ENCODE results near the gene COL18A1.

The COL18A1 gene

DNA sequence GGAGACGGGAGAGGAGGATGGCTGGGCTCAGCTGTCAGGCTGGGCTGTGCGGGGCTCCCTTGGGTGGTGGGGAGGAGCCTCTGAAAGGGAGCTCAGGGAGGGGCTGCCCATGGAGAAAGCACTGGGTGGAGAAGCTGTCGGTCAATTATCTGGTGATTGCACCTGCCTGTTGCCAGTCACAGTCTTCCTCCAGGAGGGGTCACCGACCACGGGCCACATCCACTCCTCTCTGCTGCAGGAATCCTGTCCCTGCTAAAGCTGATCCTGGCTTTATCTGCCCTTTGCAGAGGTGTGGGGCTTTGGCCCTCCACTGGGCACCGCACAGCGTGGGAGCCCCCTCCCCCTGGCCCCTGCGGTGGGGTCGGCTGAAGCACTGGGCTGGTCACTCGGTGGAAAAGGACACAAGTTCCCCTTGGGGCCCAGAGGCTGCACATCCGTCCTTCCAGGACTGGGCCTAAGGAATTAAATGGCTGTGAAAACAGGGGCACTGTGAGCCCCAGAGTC is 21.8 kb upstream of the COL18A1 start:
- no peak for DNase-seq (ENCODE audit: low spot score)

DNA sequence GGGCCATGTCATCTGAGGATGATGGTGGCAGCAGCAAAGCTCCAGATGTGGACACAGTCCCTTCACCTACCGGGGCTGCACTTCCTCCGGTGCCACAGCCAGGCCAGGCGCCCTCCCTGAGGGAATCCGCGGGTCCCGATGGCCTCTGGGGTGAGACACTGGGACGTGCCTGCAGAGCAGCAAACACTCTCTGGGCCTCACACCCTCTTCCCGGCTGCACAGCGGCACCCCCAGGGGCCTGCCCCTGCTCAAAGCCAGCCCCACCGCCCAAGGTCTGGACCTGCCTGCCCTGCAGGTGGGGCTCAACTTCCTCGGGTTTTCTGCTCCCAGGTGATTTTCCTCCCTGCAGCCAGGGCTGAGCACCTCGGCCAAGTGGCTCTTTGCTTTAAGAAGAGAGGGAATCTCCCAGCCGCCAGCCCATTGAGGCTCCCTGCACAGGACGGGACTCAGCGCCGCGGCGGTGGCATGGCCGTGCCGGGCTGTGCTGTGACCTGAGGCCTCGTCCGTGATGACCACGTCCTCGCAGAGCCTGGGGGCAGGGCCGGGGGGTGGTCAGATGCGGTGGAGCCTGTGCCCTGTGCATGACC is 21.3 kb upstream of the COL18A1 start:
- no peak for DNase-seq (ENCODE audit: low spot score)

DNA sequence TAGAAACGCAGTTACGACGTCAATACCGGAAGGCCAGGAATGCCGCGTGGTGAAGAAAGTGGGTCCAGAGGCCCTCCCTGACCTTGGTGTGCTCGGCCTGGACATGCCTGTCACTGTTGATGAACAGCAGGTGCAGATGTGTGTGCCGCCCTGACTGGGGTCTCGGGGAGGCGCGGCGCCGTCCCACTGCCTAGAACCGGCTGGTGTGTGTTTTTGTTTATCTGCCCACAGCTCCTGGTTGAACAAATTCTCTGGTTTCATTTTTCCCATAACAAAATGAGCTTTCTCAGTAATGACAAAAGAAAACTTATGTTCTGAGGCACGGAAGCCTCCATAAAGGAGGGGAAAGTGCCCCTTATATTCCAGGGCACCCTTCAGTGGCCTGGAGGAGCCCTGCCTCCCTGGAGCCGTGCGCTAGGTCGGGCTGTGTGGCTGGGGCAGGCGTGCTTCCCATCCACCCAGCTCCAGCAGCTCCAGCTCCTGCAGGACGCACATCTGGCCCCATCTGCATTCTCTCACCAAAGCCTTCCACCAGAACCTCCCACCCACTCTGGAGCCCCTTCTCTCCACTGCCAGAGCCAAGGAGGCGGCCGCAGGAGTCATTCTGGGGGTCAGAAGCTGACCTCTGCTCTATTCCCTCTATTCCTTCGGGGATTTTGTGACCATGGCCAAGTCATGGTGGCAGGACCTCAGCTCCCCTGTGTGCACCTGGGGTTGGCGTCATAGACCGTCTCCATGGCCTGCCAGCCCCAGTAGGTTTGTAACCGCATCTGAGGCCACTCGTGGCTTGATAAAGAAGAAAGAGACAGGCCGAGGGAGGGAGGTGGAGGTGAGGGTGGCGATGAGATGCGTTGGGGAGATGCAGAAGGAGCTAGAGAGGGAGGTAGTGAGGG is 20.1 kb upstream of the COL18A1 start:
- DNase-seq (ENCODE audit: low spot score), result no peak

DNA sequence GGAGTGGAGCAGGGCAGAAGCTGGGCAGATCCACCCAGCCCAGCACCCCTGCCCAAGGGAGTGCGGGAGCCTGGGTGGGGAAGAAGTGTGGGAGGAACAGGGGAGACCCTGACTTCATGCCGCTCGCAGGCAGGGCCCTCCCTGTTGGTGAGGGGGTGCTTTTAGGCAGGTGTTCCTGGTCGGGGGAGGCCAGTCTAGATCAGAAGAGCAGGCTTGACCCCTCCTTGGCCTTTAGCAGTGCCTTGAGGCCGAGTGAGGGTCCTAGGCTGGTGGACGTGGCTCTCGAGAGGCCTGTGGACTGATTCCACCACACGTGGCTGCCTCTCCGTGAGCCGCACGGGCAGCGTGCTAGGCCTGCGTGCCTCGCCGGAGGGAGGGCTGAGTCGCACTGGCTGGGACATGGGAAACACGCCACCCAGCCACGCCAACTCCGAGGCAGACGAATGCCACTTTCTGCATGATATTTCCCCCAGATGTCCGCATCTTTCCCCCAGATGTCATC is 19.4 kb upstream of the COL18A1 start:
- DNase-seq (ENCODE audit: low spot score), result no peak

DNA sequence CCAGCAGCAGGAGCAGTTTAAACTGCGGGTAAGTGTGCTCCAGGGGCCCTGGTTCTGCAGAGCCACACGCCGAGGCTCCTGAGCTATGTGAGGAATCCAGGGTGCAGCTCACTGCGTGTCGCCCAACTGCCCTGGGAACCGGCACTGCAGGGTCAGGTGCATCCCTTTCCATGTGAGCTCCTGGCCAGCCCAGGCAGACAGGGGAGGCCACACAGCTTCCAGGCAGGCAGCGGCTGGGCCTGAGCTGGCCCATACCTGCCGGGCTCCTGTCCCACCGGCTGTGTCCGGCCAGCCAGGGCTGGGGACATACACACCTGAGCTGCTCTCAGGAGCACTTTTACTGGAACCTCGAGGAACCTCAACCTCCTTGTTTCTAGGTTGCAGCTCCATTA is 18.6 kb upstream of the COL18A1 start:
- no peak for DNase-seq (ENCODE audit: low spot score)

DNA sequence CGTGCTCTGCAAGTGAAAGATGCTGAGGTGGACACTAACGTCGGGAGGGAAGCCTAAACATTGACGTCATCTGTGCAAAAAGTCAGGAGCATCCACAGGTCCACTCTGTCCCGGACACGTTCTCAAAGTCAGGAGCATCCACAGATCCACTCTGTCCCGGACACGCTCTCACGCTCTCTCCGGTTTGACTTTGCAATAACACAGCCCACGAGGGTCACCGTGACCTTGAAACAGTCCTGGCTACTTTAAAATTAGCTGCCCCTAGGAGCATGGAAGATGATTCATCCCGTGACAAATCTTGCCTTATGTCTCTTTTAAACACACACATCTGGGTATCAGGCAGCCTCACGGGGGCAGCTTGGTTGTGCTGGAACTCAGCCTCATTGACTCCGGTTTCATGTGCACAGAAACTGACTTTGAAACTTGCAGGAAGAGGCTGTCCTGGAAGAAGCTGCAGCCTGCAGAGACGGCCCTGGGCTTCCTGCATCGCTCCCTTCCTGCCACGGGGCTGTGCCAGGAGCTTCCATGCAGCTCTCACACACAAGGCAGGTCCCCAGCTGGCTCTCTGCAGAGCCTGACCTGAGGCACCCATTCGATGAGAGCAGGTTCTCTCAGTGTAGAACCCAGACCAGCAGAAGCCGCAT is 18.1 kb upstream of the COL18A1 start:
- no peak for DNase-seq (ENCODE audit: low spot score)

DNA sequence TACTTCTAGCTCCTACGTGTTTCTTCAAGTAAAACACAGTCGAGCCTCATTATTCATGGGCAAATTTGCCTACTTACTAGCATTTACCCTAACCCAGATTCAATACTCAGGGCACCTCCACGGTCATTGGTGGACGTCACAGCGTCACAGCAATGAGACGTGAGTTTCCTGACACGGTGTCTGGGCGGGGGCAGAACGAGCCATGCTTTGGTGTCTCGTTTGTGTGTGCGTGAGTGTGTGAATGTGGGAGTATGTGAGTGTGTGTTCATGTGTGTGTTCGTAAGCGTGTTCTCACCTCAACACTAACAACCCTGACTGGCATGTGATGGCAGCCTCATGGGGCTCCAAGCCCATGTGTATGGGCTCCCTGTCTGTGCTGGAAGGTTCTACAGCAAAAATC is 17.5 kb upstream of the COL18A1 start:
- DNase-seq (ENCODE audit: low spot score), result no peak

DNA sequence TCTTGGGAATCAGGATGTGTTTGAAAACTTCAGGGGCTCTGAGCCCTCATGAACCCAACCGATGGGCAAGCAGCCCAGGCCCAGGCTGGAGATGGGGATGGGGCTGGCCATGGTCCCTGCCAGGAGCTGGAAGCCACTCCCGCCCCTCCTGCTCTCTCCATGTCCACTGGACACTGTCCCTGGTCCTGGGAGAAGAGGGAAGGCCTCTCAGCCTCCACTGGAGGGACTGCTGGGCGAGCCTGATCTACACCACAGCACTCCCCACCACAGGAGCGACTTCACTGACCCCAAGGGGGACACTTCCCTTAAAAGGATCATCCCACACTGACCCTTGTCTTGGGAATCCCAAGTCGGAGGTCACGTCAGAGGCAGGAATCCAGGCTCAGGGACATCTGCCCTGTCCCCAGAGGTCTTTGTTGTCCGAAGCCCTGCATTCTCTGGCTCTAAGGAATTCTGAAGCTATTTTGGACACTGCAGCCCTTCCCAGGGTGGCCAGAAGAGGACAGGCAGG is 16.9 kb upstream of the COL18A1 start:
- DNase-seq (ENCODE audit: low spot score), result no peak

DNA sequence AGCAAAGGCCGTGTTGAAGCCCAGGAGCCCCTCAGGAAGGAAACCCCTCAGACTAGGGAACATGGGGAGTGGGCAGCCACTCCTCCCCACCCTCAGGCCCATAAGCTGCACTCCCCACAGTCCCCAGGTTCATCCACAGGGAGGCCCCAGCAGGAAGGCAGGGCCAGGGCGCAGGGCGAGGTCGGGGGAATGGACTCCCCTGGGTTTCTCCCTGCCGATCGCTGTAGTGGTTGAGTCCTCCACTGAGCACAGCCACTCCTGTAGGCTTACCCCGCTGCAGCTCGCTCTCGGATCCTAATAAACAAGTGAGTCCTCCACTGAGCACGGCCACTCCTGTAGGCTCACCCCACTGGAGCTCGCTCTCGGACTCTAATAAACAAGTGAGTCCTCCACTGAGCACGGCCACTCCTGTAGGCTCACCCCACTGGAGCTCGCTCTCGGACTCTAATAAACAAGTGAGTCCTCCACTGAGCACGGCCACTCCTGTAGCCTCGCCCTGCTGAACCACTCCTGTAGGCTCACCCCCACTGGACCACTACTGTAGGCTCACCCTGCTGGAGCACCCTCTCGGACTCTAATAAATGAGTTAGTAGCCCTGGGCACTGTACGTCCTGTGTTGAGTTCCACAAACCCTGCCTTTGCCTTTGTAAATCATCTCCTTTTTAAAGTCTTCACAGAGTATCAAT is 16.2 kb upstream of the COL18A1 start:
- DNase-seq (ENCODE audit: low spot score), result no peak

DNA sequence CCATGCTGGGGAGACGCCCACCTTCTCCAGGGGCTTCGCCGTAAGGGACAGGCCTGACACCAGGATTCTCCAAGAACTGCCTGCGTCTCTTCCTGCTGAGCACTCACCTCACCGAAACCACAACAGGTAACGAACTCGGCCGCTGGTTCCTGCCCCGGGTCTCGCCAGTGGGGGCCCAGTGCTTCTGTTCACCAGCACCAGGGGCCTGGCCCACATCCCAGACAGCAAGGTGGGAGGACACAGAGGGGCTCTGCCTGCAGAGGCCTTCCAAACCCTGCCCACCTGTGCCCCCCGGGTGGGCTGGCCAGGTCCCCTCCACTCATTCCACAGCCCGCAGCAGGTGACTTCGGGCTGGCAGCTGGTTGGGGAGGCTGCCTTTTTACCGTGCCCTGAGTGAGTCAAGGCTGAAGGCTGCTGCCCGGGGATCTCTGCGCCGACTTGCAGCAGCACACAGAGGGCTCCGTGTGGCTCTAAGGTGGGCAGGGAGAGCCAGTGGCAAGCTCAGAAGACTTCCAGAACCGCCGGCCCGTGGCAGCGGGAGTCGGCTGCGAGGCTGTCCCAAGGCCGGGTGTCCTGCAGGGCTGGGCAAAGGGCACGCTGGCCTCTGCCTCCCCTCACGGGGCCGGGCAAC is 14.7 kb upstream of the COL18A1 start:
- no peak for DNase-seq (ENCODE audit: low spot score)

DNA sequence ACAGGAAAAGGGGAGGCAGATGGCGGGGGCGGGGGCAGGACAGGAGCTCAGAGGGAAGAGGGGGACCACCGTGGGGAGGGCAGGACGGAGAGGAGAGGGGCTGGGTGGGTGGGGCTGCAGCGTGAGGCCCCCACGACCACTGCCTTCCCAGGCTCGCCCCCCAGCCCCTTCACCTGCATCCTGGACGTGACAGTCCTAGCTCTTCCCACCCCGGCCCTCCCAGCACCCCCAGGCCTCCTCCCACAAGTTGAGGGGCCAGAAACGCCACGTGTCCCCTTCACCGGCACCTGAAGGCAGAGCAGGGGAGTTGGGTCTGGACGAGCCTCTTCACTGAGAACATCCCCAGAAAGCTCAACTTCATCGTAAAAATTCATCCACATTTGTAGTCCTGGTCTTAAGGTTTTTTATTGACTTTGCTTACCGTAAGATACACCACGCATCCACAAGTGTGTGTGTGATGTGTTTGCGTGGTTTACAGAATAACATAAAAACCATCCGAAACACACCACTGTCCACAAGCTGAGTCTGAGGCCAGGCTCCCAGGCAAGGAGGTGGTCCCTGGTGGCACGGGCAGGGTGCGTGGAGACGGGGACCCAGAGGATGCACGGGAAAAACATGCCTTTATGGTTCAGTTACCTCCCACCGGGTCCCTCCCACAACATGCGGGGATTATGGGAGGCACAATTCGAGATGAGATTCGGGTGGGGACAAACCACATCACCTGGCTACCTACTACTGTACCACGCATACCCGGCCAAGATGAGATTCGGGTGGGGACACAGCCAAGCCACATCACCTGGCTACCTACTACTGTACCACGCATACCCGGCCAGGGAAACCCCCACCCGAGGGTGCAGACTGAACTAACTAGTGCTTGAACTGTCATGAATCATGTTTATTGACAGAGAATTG is 13.9 kb upstream of the COL18A1 start:
- no peak for DNase-seq (ENCODE audit: low spot score)

DNA sequence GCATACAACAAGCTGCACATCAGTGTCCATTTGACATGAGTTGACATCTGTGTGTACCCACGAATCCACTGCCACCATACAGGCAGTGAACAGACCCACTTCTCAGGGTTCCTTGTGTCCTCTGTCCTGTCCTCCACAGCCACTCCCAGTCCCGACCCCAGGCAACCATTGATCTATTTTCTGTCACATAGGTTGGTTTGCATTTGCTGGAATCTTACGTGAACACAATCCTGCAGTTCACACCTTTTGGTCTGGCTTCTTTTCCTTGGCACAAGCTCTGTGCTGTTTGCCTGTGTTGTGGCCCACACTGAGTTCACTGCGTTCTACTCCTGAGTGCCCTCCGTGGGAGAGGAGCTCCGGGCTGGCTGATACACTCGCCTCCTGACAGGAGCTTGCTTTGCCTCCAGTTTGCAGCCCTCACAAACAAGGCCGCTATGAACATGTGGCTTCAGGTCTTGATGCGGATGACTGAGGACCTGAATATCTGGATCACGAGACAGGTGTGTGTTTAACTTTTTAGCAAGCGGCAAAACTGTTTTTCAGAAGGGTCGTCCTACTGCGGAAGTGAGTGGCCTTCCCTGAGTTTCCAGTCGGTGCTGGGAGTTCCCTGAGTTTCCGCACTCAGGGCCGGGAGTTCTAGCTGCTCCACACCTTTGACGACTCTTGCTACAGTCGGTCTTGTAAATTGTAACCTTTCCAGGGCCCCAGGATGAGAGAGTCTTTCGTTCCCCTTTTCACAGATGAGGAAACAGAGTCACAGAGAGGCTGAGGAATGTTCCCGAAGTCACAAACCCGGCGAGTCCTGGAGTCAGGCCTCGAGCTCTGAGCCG is 13.0 kb upstream of the COL18A1 start:
- no peak for DNase-seq (ENCODE audit: low spot score)

DNA sequence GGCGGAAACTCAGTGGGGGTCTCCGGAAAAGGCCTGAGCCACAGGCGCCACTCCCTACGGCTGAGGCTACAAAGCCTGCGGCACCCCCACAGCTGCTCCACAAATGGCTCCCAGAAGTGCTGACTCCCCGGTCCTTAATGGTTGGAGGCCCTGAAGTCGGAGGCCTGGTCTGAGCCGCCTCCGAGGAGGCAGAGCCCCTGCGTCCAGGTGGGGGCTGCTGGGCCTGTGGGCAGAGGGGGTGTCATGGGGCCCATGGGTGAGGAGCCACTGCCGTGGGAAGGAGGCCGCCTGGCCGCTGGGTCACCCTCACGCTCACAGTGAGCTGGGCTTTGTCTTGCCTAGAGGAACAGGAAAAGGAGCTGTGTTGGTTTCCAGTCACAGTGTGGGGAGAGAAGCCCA is 12.4 kb upstream of the COL18A1 start:
- DNase-seq (ENCODE audit: low spot score), result no peak

DNA sequence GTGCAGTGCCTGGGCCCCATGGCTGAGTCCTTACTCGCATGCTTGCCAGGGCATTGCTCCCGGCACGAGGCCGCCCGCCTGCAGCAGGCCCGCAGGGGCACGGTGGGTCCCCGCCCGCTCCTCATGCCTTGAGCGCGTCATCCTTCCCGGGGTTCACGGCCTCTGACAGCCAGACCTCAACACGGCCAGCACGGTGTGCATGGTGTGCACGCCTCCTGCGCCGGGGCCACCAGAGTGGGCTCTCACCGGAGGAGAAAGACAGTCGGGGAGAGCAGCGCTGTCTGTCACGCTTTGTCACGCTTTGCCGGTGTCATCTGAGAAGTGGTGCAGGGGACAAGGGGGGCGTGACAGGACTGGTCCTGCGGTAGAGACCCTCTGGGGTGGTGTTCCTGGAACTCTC is 11.9 kb upstream of the COL18A1 start:
- no peak for DNase-seq (ENCODE audit: low spot score)

DNA sequence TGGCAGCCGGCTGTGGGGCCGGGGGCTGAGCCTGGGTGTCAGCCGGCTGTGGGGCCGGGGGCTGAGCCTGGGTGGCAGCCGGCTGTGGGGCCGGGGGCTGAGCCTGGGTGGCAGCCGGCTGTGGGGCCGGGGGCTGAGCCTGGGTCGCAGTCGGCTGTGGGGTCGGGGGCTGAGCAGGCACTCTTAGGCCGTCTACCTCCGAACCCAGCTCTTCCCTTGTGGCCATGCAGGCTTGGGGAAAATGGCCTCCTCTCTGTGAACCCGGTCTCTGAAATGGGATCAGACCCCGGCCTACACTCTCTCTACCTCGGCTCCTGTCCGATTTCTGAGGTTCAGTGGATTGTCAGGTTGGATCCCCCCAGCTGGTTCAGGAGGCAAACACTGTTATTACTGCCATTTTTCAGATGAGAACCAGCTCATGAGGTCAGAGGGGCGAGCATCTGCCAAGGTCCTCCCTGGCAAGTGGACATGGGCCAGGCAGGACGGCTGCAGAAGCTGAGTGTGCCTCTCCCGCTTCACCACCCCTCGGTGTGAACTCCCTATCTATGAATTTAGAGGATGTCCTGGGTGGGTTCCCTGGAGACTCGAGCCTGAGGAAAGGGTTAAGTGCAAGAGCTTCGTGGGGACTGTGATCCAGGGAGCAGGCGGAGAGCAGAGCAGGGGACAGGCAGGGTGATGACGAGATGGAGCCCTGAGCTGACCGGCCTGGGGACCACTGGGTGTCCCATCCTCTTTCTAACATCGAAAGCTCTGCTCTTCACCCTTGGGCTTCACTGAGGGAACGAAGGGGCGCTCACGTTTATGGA is 10.9 kb upstream of the COL18A1 start:
- DNase-seq (ENCODE audit: low spot score), result no peak

DNA sequence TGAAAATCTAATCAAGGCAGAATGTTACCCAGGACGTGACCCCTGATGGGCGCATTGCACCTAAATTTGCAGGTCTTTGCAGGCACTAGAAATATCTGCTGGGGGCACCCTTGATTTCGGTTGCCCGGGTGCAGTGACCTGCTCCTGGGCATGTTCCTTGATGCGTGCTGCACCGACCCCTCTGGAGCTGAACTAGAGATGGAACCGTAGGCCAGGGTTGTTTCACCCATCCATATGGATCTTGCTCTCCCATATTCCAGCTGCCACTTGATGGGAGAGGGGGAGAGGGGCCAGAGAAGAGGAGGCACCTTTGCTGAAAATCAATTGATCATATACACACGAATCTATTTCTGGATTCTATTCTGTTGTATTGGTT is 8.4 kb upstream of the COL18A1 start:
- no peak for DNase-seq (ENCODE audit: low spot score)

DNA sequence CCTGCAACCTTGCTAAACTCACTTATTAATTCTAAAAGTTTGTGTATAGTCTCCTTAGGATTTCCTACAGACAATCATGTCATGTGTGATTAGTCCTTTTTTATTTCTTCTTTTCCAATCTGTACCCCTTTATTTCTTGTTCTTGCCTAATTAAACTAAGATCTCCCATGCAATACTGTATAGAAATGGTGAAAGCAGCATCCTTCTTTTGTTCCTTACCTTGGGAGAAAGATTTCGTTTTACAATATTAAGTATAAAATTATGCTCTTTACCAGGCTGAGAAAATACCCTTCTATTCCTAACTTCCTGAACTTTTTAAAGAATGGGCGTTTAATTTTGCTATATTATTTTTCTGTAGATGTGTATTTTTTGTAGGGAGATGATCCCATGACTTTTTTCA is 7.6 kb upstream of the COL18A1 start:
- DNase-seq (ENCODE audit: low spot score), result no peak

DNA sequence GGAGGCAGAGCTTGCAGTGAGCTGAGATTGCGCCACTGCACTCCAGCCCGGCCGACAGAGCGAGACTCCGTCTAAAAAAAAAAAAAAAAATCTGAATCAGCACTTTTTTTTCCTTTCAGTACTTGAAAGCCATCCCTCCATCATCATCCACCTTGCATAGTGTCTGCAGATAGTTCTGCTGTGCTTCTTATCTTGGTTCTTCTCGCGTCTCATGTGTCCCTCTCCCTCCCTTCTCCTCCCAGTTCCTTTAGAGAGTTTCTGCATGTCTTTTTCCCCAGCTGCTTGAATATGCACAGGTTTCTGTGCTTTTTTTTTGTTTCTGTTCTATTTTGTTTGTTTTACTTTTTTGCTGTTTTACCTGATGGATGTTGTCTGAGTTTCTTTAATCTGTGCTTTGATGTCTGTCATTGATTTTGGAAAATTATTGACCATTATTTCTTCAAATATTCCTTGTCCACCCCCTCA is 3.9 kb upstream of the COL18A1 start:
- DNase-seq (ENCODE audit: low spot score), result no peak

Measured in LoVo (cell line).